COLO668 (cell line): ENCODE measurements around the gene RAD51B.
"Not testable (repeated sequence)": the region's sequence is repeated elsewhere in the genome, so short reads cannot be mapped to it uniquely, and the experiment has no call there.

Experiments used
- DNase-seq: peaks from one replicate; lab custom pipeline; 2025; ENCODE audit not compliant: unreplicated experiment; lab: John Stamatoyannopoulos, UW

Gene RAD51B

GRCh38 chr14:68018598-68018997, 199.0 kb downstream of the RAD51B start:
- DNase-seq, result no peak

GRCh38 chr14:68020493-68020892, 200.9 kb downstream of the RAD51B start:
- DNase-seq, result no peak

- peak; percentile 56 for DNase-seq
These were observed 201.6 kb downstream of the RAD51B start for GRCh38 chr14:68020999-68021663.

GRCh38 chr14:68027276-68027675, 207.7 kb downstream of the RAD51B start:
- DNase-seq, result no peak

- no peak for DNase-seq
These were observed 208.5 kb downstream of the RAD51B start for GRCh38 chr14:68028075-68028474.

- DNase-seq, result not testable (repeated sequence)
These were observed 211.4 kb downstream of the RAD51B start for GRCh38 chr14:68031011-68031410.

- no peak for DNase-seq
These were observed 212.6 kb downstream of the RAD51B start for GRCh38 chr14:68032154-68032553.

GRCh38 chr14:68033336-68033932, 213.9 kb downstream of the RAD51B start:
- DNase-seq, result no peak

- DNase-seq, result no peak
These were observed 215.3 kb downstream of the RAD51B start for GRCh38 chr14:68034896-68035295.

- no peak for DNase-seq
These were observed 216.6 kb downstream of the RAD51B start for GRCh38 chr14:68036202-68036601.

GRCh38 chr14:68039593-68039992, 220.0 kb downstream of the RAD51B start:
- no peak for DNase-seq

- DNase-seq, result no peak
These were observed 221.2 kb downstream of the RAD51B start for GRCh38 chr14:68040633-68041369.

GRCh38 chr14:68041876-68042354, 222.3 kb downstream of the RAD51B start:
- no peak for DNase-seq

GRCh38 chr14:68042586-68043210, 223.1 kb downstream of the RAD51B start:
- DNase-seq, result no peak

GRCh38 chr14:68043752-68044151, 224.2 kb downstream of the RAD51B start:
- DNase-seq, result no peak

- no peak for DNase-seq
These were observed 228.3 kb downstream of the RAD51B start for GRCh38 chr14:68047906-68048305.

- DNase-seq, result not testable (repeated sequence)
These were observed 229.2 kb downstream of the RAD51B start for GRCh38 chr14:68048815-68049214.

GRCh38 chr14:68050177-68050576, 230.6 kb downstream of the RAD51B start:
- no peak for DNase-seq

- no peak for DNase-seq
These were observed 231.6 kb downstream of the RAD51B start for GRCh38 chr14:68051146-68051545.

- DNase-seq, result no peak
These were observed 240.6 kb downstream of the RAD51B start for GRCh38 chr14:68060198-68060597.

GRCh38 chr14:68062651-68063050, 243.1 kb downstream of the RAD51B start:
- DNase-seq, result no peak

- no peak for DNase-seq
These were observed 245.7 kb downstream of the RAD51B start for GRCh38 chr14:68065322-68065721.
